SK-N-MC (cell line): ENCODE data around the gene YWHAE.

Source experiments
- EZH2 ChIP-seq: fragments of 200-600 bp; sonication (generic); IDR thresholded peaks from one replicate; pipeline ENCODE4 v1.6.1; 2017; ENCODE audit warnings: antibody characterized with exemption
- POLR2AphosphoS5 ChIP-seq: IDR thresholded peaks from 2 replicates; pipeline ENCODE4 v1.6.1; 2012; ENCODE audit warnings: mild to moderate bottlenecking, low read depth, low read length, borderline replicate concordance

DNA sequence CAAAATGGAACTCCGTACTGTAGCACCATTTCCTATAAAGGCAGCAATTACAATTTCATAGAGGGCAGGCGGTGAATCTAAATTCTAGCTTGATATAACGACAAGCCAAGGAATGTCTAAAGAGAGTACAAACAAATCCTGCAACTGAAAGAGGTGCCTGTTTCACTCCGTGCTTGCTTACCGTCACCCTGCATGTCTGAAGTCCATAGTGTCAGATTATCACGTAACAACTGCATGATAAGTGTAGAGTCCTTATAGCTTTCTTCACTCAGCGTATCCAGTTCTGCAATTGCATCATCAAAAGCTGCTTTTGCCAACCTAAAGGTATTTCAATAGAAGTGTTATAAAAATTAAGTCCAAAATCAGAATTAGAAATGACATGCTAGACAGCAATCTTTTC, 46.0 kb downstream of the YWHAE start:
- no peak for TF ChIP-seq EZH2
- no peak for TF ChIP-seq POLR2AphosphoS5
